Naive B cell (primary cell): ENCODE measurements around the gene CGB1. TPM values are rescaled to one million over a fixed set of nuclear protein-coding genes. Genes with fewer than 3 reads are reported as not detected.

Experiments used
- polyA plus RNA-seq, 6 donors: library from polyadenylated mRNA; unstranded; fragments of 300-500 nt; fragmentation: Illumina TruSeq; gene quantifications; one replicate each; pipeline ENCODE4 v1.2.3, GENCODE V29; 2021; ENCODE audit warnings: low read depth in 6 of 6

The CGB1 gene
- polyA plus RNA-seq, 6 donors from 2014 or later: not detected

Other genes starting within 250 kb of the CGB1 start
- gene BCAT2, start 225.9 kb downstream of the CGB1 start, polyA plus RNA-seq: 10 to 100 TPM; 16.3 to 29.5 (median 22.2) TPM
- 1 to 10 TPM in 4 of 6 donors, under 1 TPM in 1, not detected in 1; 1.00 to 3.3 (median 1.4) TPM for gene HSD17B14, start 200.4 kb downstream of the CGB1 start, polyA plus RNA-seq
- gene PLEKHA4, start 168.3 kb downstream of the CGB1 start, polyA plus RNA-seq: 10 to 100 TPM in 1 of 6 donors, 1 to 10 TPM in 5; 4.4 to 15.3 (median 8.7) TPM
- gene PPP1R15A, start 164.5 kb downstream of the CGB1 start, polyA plus RNA-seq: 100 to 1,000 TPM in 5 of 6 donors, 10 to 100 TPM in 1; 98.9 to 436 (median 172) TPM
- not detected for gene TULP2, start 138.2 kb downstream of the CGB1 start, polyA plus RNA-seq
- gene NUCB1, start 136.6 kb downstream of the CGB1 start, polyA plus RNA-seq: 10 to 100 TPM; 48.8 to 90.6 (median 54.6) TPM
- under 1 TPM in 1 of 6 donors, not detected in 5; 0.32 TPM for gene DHDH, start 103.2 kb downstream of the CGB1 start, polyA plus RNA-seq
- 10 to 100 TPM; 56.0 to 88.2 (median 68.3) TPM for gene BAX, start 82.0 kb downstream of the CGB1 start, polyA plus RNA-seq
- 1,000 to 10,000 TPM; 5,752 to 7,301 (median 6,284) TPM for gene FTL, start 71.6 kb downstream of the CGB1 start, polyA plus RNA-seq
- 10 to 100 TPM; 16.0 to 24.1 (median 20.5) TPM for gene GYS1, start 43.6 kb downstream of the CGB1 start, polyA plus RNA-seq
- 10 to 100 TPM; 39.7 to 63.2 (median 50.0) TPM for gene RUVBL2, start 43.0 kb downstream of the CGB1 start, polyA plus RNA-seq
- gene LHB, start 19.8 kb downstream of the CGB1 start, polyA plus RNA-seq: not detected
- gene CGB3, start 12.6 kb downstream of the CGB1 start, polyA plus RNA-seq: not detected
- gene CGB2, start 5.0 kb downstream of the CGB1 start, polyA plus RNA-seq: not detected
- not detected for gene CGB5, start 7.0 kb upstream of the CGB1 start, polyA plus RNA-seq
- gene CGB8, start 12.2 kb upstream of the CGB1 start, polyA plus RNA-seq: not detected
- gene CGB7, start 20.9 kb upstream of the CGB1 start, polyA plus RNA-seq: not detected
- not detected for gene NTF4, start 27.9 kb upstream of the CGB1 start, polyA plus RNA-seq
- gene KCNA7, start 35.8 kb upstream of the CGB1 start, polyA plus RNA-seq: not detected
- 10 to 100 TPM; 29.8 to 63.5 (median 41.6) TPM for gene SNRNP70, start 48.6 kb upstream of the CGB1 start, polyA plus RNA-seq
- 1 to 10 TPM in 5 of 6 donors, not detected in 1; 2.8 to 5.0 (median 3.5) TPM for gene LIN7B, start 77.5 kb upstream of the CGB1 start, polyA plus RNA-seq
- 1 to 10 TPM; 2.8 to 6.3 (median 5.8) TPM for gene C19orf73, start 82.2 kb upstream of the CGB1 start, polyA plus RNA-seq
- under 1 TPM in 2 of 6 donors, not detected in 4; 0.23 to 0.26 TPM for gene PPFIA3, start 82.6 kb upstream of the CGB1 start, polyA plus RNA-seq
- gene HRC, start 118.5 kb upstream of the CGB1 start, polyA plus RNA-seq: not detected
- under 1 TPM in 1 of 6 donors, not detected in 5; 0.45 TPM for gene TRPM4, start 120.9 kb upstream of the CGB1 start, polyA plus RNA-seq